Muscle layer of duodenum (tissue), 2 donors: Measurements from ENCODE around the gene HMGB1.
"Not testable (repeated sequence)": the region's sequence is repeated elsewhere in the genome, so short reads cannot be mapped to it uniquely, and the experiment has no call there.

ENCODE experiments used
- H3K27ac ChIP-seq: one replicate; pipeline ENCODE4 v1.7.0; 2013; ENCODE audit warnings: mild to moderate bottlenecking, low read length
- H3K27me3 ChIP-seq: one replicate; pipeline ENCODE4 v1.7.0; 2013; ENCODE audit warnings: low read depth, mild to moderate bottlenecking, control low read depth, low read length
- H3K36me3 ChIP-seq, 2 donors: one replicate each; pipeline ENCODE4 v1.7.0; 2013; ENCODE audit warnings: low read length in 2 of 2, control low read depth in 1 of 2, mild to moderate bottlenecking in 1 of 2; ENCODE audit not compliant: insufficient read depth in 2 of 2, control insufficient read depth in 1 of 2
- H3K4me1 ChIP-seq, 2 donors: one replicate each; pipeline ENCODE4 v1.7.0; 2013; ENCODE audit warnings: low read length in 2 of 2, mild to moderate bottlenecking in 2 of 2, control low read depth in 1 of 2, moderate library complexity in 1 of 2; ENCODE audit not compliant: insufficient read depth in 2 of 2, control insufficient read depth in 1 of 2
- H3K4me3 ChIP-seq, 2 donors: one replicate each; pipeline ENCODE4 v1.7.0; 2013; ENCODE audit warnings: low read length in 2 of 2, low read depth in 1 of 2, mild to moderate bottlenecking in 1 of 2
- H3K9me3 ChIP-seq, 2 donors: one replicate each; pipeline ENCODE4 v1.7.0; 2013; ENCODE audit warnings: low read length in 2 of 2, control low read depth in 1 of 2, mild to moderate bottlenecking in 1 of 2; ENCODE audit not compliant: control insufficient read depth in 1 of 2
- donor health status: healthy.

The HMGB1 gene

GRCh38 chr13:30443957-30444404 lies 21.8 kb downstream of the HMGB1 start:
- Histone ChIP-seq H3K27ac (no peak overlapping the region), H3K36me3 (no peaks in the 10 kb centered on the region), H3K4me3 (no peak overlapping the region), H3K27me3 (no peaks in the 10 kb centered on the region), H3K4me1 (peaks cover 0 to 9% of the 10 kb centered on the region in 2 donors), H3K9me3 (no peaks in the 10 kb centered on the region)

GRCh38 chr13:30443491-30443890 lies 22.2 kb downstream of the HMGB1 start:
- not testable (repeated sequence) for H3K36me3 ChIP-seq, H3K27ac ChIP-seq, H3K4me1 ChIP-seq, H3K27me3 ChIP-seq, H3K9me3 ChIP-seq, H3K4me3 ChIP-seq

DNA sequence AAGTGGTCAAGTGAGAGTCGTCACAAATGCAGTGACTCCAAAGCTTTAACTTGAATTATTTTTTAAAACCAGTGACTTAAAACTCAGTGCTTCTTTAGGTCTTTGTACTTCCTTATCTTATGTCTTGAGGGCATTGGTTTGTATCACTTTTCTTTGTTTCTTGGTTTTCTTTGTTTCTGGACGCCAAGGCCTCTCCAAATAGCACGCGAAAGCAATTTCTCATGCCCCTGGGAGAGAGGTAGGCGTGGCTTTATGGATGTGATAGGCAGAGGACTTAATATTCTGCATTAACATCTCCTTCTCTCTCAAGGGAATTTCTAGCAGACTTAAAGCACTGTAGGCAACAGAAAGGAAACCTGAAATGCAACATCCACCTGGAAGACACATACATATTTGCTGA lies 22.8 kb downstream of the HMGB1 start:
- H3K27me3 ChIP-seq, result no peaks in the 10 kb centered on the region

DNA sequence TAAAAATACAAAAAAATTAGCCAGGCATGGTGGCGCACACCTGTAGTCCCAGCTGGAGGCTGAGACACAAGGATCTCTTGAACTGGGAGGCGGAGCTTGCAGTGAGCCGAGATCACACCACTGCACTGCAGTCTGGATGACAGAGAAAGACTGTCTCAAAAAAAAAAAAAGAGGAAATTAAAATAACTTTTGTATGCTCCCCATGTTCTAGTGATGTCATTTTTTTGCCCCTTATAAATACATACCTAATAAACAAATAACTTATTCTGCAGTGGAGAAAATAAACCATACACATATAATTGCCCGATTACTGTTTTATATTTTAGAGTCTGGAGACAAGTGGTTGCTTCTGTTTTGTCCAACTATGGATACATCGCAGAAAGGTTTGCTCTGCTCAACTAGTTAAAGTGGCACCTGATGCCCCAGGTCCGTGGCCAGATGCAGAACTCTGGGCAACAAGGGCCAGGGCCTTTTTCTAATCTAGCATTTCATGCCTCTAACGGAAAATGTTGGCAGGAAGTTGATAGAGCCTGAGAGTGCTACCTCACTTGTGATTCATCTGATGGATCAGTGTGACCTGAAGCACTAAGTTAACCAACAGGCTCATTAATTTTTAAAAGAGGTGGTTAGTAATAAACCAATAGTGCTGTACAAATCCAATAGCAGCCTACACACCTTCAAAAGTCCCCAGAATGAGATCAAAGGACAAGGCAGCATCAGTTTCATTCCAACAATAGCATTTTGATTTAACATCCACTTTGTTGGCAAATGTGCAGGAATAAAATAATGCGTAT lies 24.6 kb downstream of the HMGB1 start:
- Histone ChIP-seq H3K4me1 (peaks cover 0 to 3% of the 10 kb centered on the region in 2 donors), H3K9me3 (no peaks in the 10 kb centered on the region), H3K27me3 (no peaks in the 10 kb centered on the region), H3K36me3 (no peaks in the 10 kb centered on the region), H3K4me3 (no peak overlapping the region), H3K27ac (no peak overlapping the region)

More for the DNA sequence above, 22.8 kb downstream of the HMGB1 start:
- Histone ChIP-seq H3K27ac (no peak overlapping the region), H3K9me3 (no peaks in the 10 kb centered on the region), H3K4me1 (peaks cover 0 to 9% of the 10 kb centered on the region in 2 donors), H3K4me3 (no peak overlapping the region), H3K36me3 (no peaks in the 10 kb centered on the region)

DNA sequence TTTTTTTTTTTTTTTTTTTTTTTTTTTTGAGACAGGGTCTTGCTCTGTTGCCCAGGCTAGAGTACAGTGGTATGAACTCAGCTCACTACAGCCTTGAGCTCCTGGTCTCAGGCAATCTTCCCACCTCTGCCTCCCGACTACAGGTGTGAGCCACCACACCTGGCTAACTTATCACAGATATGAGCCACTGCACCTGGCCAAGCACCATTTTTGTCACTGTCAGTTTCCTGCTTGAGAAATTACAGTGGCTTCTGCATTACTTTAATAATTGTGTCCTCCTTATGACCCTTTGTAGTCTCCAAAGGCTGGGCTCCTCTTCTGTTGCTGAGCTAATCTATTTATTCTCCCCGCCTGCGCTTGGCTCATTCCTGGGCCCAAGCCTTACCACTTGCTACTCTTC lies 27.4 kb downstream of the HMGB1 start:
- no peaks in the 10 kb centered on the region for H3K4me1 ChIP-seq
- no peak overlapping the region for H3K4me3 ChIP-seq
- H3K27ac ChIP-seq, result no peak overlapping the region
- no peaks in the 10 kb centered on the region for H3K27me3 ChIP-seq
- H3K36me3 ChIP-seq, result no peaks in the 10 kb centered on the region
- H3K9me3 ChIP-seq, result no peaks in the 10 kb centered on the region

GRCh38 chr13:30437177-30437576 lies 28.6 kb downstream of the HMGB1 start:
- Histone ChIP-seq H3K36me3 (no peaks in the 10 kb centered on the region), H3K27me3 (no peaks in the 10 kb centered on the region), H3K9me3 (no peaks in the 10 kb centered on the region), H3K4me1 (no peaks in the 10 kb centered on the region), H3K4me3 (no peak overlapping the region), H3K27ac (no peak overlapping the region)

DNA sequence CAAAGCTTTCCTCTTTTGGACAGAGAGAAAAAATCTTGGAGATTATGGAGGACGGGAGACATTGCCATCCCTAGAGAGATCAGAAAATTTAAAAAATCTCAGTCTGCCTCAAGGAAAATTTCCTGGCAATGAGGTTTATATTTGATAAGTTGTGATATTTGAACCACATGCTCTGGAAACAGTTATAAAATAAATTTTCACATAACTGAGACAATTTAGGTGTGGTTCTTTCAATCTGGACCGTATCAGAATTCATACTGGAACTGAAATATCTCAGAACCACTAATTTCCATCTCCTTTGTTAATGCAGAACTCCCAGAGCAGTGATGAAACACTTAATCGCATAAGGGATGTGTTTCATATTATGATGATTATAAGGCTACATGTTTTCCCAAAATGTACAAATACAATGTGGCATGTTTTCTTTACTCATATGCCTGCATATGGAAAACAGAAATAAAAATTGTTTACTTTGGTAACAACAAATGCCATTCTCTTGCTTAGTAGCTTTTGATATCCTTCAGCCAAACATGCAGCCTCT lies 29.8 kb downstream of the HMGB1 start:
- H3K4me1 ChIP-seq, result no peaks in the 10 kb centered on the region
- no peak overlapping the region for H3K27ac ChIP-seq
- no peaks in the 10 kb centered on the region for H3K9me3 ChIP-seq
- H3K27me3 ChIP-seq, result no peaks in the 10 kb centered on the region
- H3K36me3 ChIP-seq, result no peaks in the 10 kb centered on the region
- no peak overlapping the region for H3K4me3 ChIP-seq

DNA sequence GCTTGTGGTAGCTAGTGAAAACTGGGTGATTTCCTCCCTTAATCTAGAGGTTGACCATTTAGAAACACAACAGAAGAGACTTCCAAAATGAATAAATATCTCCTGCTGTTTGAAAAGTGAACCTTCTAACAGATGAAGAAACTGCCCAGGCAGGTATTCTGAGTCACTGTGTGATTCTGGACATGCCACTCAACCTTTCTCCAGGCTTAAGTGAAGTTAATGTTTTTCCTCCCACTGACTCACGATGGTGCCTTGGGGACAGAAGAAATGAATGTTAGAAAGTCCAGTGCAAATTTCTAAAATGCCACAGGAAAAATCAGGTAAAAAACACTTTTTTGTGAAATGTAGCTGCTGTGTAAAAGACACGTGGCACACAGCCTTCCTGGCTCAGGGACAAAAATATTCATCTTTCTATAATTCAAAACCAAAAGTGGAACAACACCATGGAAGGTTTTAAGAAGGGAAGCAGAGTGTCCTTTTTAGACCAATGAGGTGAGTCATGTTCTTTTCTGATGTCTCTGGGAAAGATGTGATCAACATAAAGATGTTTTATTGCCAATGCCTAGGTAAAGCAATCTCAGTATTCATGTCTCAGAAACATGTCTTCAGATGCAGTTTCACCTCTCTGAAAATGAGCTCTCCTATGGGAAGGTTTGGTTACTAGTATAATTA lies 34.3 kb downstream of the HMGB1 start:
- H3K4me3 ChIP-seq, result no peak overlapping the region
- no peaks in the 10 kb centered on the region for H3K27me3 ChIP-seq
- H3K36me3 ChIP-seq, result no peaks in the 10 kb centered on the region
- no peak overlapping the region for H3K27ac ChIP-seq
- peaks cover 0 to 5% of the 10 kb centered on the region in 2 donors for H3K4me1 ChIP-seq
- no peaks in the 10 kb centered on the region for H3K9me3 ChIP-seq

DNA sequence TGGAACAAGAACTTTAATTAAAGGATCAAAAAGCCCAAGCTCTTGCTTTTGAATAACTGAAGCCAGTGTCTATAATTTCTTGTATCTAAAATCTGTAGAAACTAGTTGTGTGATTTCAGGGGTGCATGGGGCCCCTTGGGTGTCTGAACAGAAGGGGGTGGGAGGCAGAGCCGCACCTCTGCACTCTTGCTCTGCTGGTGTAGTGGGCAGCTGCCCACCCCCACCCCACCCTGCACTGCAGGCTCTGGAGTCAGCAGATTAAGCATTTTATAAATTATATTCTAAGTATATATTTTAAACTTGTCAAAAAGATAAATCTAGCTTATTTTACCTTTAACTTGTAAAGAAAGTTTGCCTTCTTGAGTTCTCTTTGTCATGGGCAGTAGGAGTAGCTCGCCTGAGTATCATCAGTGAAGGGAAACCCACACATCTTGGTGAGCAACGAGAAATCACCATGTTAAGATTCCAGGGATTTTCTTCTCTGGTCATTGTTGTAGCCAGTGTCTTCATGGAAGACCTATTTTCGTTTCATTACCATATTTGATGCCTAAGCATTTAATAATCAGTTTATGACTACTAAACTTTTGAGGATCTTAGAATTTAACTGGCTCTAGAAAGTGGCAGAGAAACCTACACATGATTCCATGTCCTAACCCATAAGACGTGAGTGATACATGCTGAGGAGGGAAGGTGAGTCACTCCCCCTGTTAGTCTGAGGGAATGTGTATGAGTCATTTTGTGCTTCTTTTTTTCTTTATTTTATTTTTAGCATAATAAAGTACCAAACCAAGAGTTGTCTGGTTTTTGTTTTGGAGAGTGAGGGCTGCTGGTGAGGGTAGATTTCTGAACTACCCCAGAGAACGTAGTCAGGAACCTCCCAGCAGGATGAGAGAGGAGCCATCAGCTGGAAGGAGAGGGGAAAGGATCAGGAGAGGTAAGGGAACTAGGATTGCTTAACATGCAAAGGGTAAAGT lies 35.7 kb downstream of the HMGB1 start:
- Histone ChIP-seq H3K4me3 (no peak overlapping the region), H3K27ac (no peak overlapping the region), H3K27me3 (no peaks in the 10 kb centered on the region), H3K36me3 (no peaks in the 10 kb centered on the region), H3K4me1 (peaks cover 0 to 5% of the 10 kb centered on the region in 2 donors), H3K9me3 (no peaks in the 10 kb centered on the region)

DNA sequence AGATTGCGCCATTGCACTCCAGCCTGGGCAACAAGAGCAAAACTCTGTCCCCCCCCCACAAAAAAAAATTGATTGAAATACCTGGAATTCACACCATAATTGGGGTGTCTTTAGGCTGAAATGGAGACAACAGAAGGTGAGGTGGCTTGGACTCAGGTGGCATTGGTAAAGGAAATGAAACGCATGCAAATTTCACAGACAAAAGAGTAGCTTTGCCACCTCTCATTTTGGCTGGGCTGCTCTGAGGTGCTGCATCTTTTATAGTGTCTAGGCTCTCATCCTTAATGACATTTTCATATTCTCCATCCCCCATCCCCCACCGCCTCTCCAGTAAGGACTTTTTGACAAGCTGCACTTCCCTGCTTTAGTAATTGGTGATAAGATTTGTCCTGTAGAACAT lies 36.5 kb downstream of the HMGB1 start:
- no peak overlapping the region for H3K27ac ChIP-seq
- H3K4me3 ChIP-seq, result no peak overlapping the region
- peaks cover 0 to 5% of the 10 kb centered on the region in 2 donors for H3K4me1 ChIP-seq
- no peaks in the 10 kb centered on the region for H3K27me3 ChIP-seq
- H3K36me3 ChIP-seq, result no peaks in the 10 kb centered on the region
- H3K9me3 ChIP-seq, result no peaks in the 10 kb centered on the region

DNA sequence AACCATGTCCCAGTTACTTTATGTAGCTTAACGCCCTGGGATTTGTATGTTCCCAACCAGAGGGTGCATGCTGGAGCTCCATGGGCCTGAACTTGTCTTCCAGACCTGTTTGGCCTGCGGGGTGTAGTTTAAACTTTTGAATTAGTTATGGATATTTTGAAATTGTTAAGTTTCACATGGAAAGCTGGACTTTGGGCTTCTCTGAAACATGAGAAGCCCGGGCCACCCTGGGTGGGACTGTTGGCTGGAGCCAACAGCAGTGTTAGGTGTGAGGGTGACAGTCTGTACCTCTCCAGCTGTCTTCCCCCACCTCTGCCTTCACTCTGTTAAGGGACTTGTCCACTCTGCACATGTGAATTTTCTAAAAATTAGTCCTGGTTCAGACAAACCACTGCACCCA lies 41.8 kb downstream of the HMGB1 start:
- H3K36me3 ChIP-seq, result no peaks in the 10 kb centered on the region
- no peak overlapping the region for H3K27ac ChIP-seq
- H3K9me3 ChIP-seq, result no peaks in the 10 kb centered on the region
- H3K4me1 ChIP-seq, result peaks cover 8 to 20% of the 10 kb centered on the region in 2 donors
- H3K27me3 ChIP-seq, result no peaks in the 10 kb centered on the region
- H3K4me3 ChIP-seq, result no peak overlapping the region
